HepG2 (cell line): ENCODE data around the gene RBP7. TPM values are rescaled to one million over a fixed set of nuclear protein-coding genes. Genes with fewer than 3 reads are reported as not detected.

Source experiments
- ATM ChIP-seq: fragments of 450-650 bp; IDR thresholded peaks from 2 replicates; pipeline ENCODE4 v1.7.1; 2017; ENCODE audit warnings: mild to moderate bottlenecking, borderline replicate concordance
- JUNB ChIP-seq: sonication (generic); formaldehyde crosslinking; IDR thresholded peaks from 2 replicates; pipeline ENCODE4 v1.8.0; 2022; ENCODE audit warnings: missing genetic modification reagents, mild to moderate bottlenecking, borderline replicate concordance
- KLF6 ChIP-seq: IDR thresholded peaks from 2 replicates; pipeline ENCODE4 v1.8.0; 2016; ENCODE audit warnings: missing biosample characterization, missing genetic modification reagents
- MXD3 ChIP-seq: IDR thresholded peaks from 2 replicates; pipeline ENCODE4 v1.6.1; 2016; ENCODE audit warnings: mild to moderate bottlenecking, missing biosample characterization, missing genetic modification reagents
- MYNN ChIP-seq: sonication (generic); formaldehyde crosslinking; IDR thresholded peaks from 2 replicates; pipeline ENCODE4 v1.4.0; 2020; ENCODE audit warnings: mild to moderate bottlenecking, low read depth, missing genetic modification reagents
- NAIF1 ChIP-seq: sonication (generic); formaldehyde crosslinking; IDR thresholded peaks from 2 replicates; pipeline ENCODE4 v1.5.0; 2020; ENCODE audit warnings: mild to moderate bottlenecking, missing genetic modification reagents, borderline replicate concordance
- NFE2 ChIP-seq: sonication (generic); formaldehyde crosslinking; IDR thresholded peaks from 2 replicates; pipeline ENCODE4 v1.4.0; 2020; ENCODE audit warnings: missing genetic modification reagents
- ZNF207 ChIP-seq: fragments of 450-650 bp; IDR thresholded peaks from 2 replicates; pipeline ENCODE4 v1.6.1; 2016; ENCODE audit warnings: antibody characterized with exemption, borderline replicate concordance
- ZNF225 ChIP-seq: sonication (generic); formaldehyde crosslinking; IDR thresholded peaks from 2 replicates; pipeline ENCODE4 v1.4.0; 2020; ENCODE audit warnings: mild to moderate bottlenecking, missing genetic modification reagents
- ZNF281 ChIP-seq: sonication (generic); formaldehyde crosslinking; IDR thresholded peaks from 2 replicates; pipeline ENCODE4 v1.4.0; 2020; ENCODE audit warnings: missing genetic modification reagents, borderline replicate concordance
- ZNF350 ChIP-seq: sonication (generic); formaldehyde crosslinking; IDR thresholded peaks from 2 replicates; pipeline ENCODE4 v1.4.0; 2020; ENCODE audit warnings: mild to moderate bottlenecking, low read depth, missing genetic modification reagents, borderline replicate concordance
- ZNF547 ChIP-seq: sonication (generic); formaldehyde crosslinking; IDR thresholded peaks from 2 replicates; pipeline ENCODE4 v1.5.1; 2020; ENCODE audit warnings: mild to moderate bottlenecking, missing genetic modification reagents
- ZNF549 ChIP-seq: sonication (generic); formaldehyde crosslinking; IDR thresholded peaks from 2 replicates; pipeline ENCODE4 v1.5.0; 2020; ENCODE audit warnings: missing genetic modification reagents
- ZNF567 ChIP-seq: sonication (generic); formaldehyde crosslinking; IDR thresholded peaks from 2 replicates; pipeline ENCODE4 v1.8.1; 2023; ENCODE audit warnings: mild to moderate bottlenecking, missing genetic modification reagents, borderline replicate concordance
- ZNF609 ChIP-seq: sonication (generic); formaldehyde crosslinking; IDR thresholded peaks from 2 replicates; pipeline ENCODE4 v1.4.0; 2020; ENCODE audit warnings: mild to moderate bottlenecking, missing genetic modification reagents, borderline replicate concordance
- ZNF703 ChIP-seq: sonication (generic); formaldehyde crosslinking; IDR thresholded peaks from 2 replicates; pipeline ENCODE4 v1.5.1; 2020; ENCODE audit warnings: missing genetic modification reagents, mild to moderate bottlenecking, moderate library complexity, borderline replicate concordance
- ZNF75D ChIP-seq: sonication (generic); formaldehyde crosslinking; IDR thresholded peaks from 2 replicates; pipeline ENCODE4 v1.8.1; 2023; ENCODE audit warnings: missing genetic modification reagents, mild to moderate bottlenecking, borderline replicate concordance
- ZSCAN20 ChIP-seq: sonication (generic); formaldehyde crosslinking; IDR thresholded peaks from 2 replicates; pipeline ENCODE4 v1.4.0; 2020; ENCODE audit warnings: missing genetic modification reagents, mild to moderate bottlenecking, borderline replicate concordance
- polyA plus RNA-seq, 8 experiments: library from polyadenylated mRNA; depleted of rRNA in 3 of 8; stranded (reverse) in 7 of 8; unstranded in 1 of 8; fragments of >200 nt; fragmentation: Illumina TruSeq in 4 of 8; extraction: Trizol in 4 of 8; gene quantifications; 2 replicates each; pipeline versions ENCODE4 v1.2.1 to v1.2.3, GENCODE V29; 2011 to 2016; ENCODE audit warnings: low read depth in 4 of 8, missing spikeins in 1 of 8, mixed read lengths in 1 of 8; ENCODE audit not compliant: insufficient read depth in 1 of 8
- total RNA-seq, 5 experiments: library from RNA; depleted of rRNA; stranded (reverse); fragments of >200 nt; fragmentation: Illumina TruSeq; extraction: Trizol; gene quantifications; 2 replicates each; pipeline ENCODE4 v1.2.3, GENCODE V29; 2016; ENCODE audit warnings: low read depth in 1 of 5

The RBP7 gene
- total and polyA plus RNA-seq, 2 of the 13 experiments (the other 11 are each of a cell fraction or from before 2014, with no cell fraction given), result 1.6 to 2.0 TPM

- no peak for TF ChIP-seq ZNF609 (CRISPR knock-in tag)
- TF ChIP-seq ZNF549 (CRISPR knock-in tag), result no peak
- TF ChIP-seq MYNN, result no peak
- TF ChIP-seq ATM, result no peak
- no peak for TF ChIP-seq ZNF75D
- no peak for TF ChIP-seq ZNF350 (CRISPR knock-in tag)
- no peak for TF ChIP-seq NAIF1 (CRISPR knock-in tag)
- TF ChIP-seq ZNF567 (CRISPR knock-in tag), result no peak; the same call in 1 of the 2 replicates
- TF ChIP-seq ZSCAN20 (CRISPR knock-in tag), result no peak; the same call in 1 of the 2 replicates
- TF ChIP-seq ZNF207, result peak; percentile 35; the same call in 1 of the 2 replicates
- no peak for TF ChIP-seq NFE2
- TF ChIP-seq ZNF547 (CRISPR knock-in tag), result no peak
- peak; percentile 23; the same call in 1 of the 2 replicates for TF ChIP-seq ZNF281
- no peak; the same call in 1 of the 2 replicates for TF ChIP-seq KLF6 (CRISPR knock-in tag)
- TF ChIP-seq MXD3 (CRISPR knock-in tag), result peak; percentile 14; the same call in 1 of the 2 replicates
- no peak for TF ChIP-seq JUNB
- no peak for TF ChIP-seq ZNF225 (CRISPR knock-in tag)
- no peak for TF ChIP-seq ZNF703 (CRISPR knock-in tag)
Measured at GRCh38 chr1:10032590-10033358, 35.7 kb downstream of the RBP7 start, which contains the start of gene UBE4B (continued).
